BJ (cell line): ENCODE results near the gene PCDHAC2. TPM values are rescaled to one million over a fixed set of nuclear protein-coding genes. Genes with fewer than 3 reads are reported as not detected.

Experiments used
- CTCF ChIA-PET: fragments of 350-600 bp; formaldehyde crosslinking; extraction: SDS; loops from one replicate; lab custom pipeline; 2021; ENCODE audit warnings: antibody characterized with exemption, inconsistent platforms; lab: Yijun Ruan, JAX
- POLR2A ChIA-PET: fragments of 300-600 bp; sonication (Branson Sonifier 250); formaldehyde crosslinking; extraction: SDS; loops from one replicate; lab custom pipeline; 2021; ENCODE audit warnings: antibody characterized with exemption; lab: Charles Lee
- DNase-seq: peaks from one replicate; pipeline ENCODE4 v3.0.0-alpha.2; 2011; ENCODE audit warnings: low read depth
- H3K27me3 ChIP-seq: 2 replicates; pipeline ENCODE4 v1.6.0; 2011; ENCODE audit warnings: low read length; ENCODE audit not compliant: control insufficient read depth, insufficient read depth
- H3K36me3 ChIP-seq: 2 replicates; pipeline ENCODE4 v1.5.1; 2011; ENCODE audit warnings: low read length; ENCODE audit not compliant: control insufficient read depth, insufficient read depth
- H3K4me3 ChIP-seq: 2 replicates; pipeline ENCODE4 v1.5.1; 2011; ENCODE audit warnings: low read depth, mild to moderate bottlenecking, control low read depth, low read length
- polyA plus RNA-seq: library from polyadenylated mRNA; depleted of rRNA; stranded (reverse); fragments of >200 nt; gene quantifications from 2 replicates; pipeline ENCODE4 v1.2.3, GENCODE V29; 2011
- TF ChIP-seq, protein P1 (sequence below): IDR thresholded peaks from 2 replicates; pipeline ENCODE4 v1.5.1; 2011; ENCODE audit warnings: low read depth, mild to moderate bottlenecking, control low read depth, inconsistent platforms, low read length, moderate library complexity; ENCODE audit not compliant: insufficient read depth

PCDHAC2 gene
- polyA plus RNA-seq, 1 experiment: 0.06 TPM

DNA sequence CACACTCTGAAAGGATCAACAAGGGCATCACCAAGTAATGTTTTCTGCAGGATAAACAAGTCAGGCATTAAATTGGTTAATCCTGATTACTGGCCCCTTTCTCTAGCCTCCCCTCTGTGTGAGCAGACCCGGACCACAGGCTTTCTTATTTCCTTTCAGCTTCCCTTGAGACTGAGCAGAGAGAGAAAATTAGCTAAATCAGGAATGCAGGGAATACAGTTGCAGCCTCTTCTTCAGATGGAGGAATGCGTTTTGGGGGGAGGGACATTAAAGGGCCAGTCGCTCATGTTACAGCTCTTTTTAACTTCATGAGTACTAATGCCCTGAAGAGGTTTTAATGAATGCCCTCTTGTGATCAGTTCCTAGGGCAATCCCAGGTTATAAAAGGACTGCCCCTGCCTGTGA lies 19.8 kb downstream of the PCDHAC2 start:
- TF ChIP-seq, protein P1, sequence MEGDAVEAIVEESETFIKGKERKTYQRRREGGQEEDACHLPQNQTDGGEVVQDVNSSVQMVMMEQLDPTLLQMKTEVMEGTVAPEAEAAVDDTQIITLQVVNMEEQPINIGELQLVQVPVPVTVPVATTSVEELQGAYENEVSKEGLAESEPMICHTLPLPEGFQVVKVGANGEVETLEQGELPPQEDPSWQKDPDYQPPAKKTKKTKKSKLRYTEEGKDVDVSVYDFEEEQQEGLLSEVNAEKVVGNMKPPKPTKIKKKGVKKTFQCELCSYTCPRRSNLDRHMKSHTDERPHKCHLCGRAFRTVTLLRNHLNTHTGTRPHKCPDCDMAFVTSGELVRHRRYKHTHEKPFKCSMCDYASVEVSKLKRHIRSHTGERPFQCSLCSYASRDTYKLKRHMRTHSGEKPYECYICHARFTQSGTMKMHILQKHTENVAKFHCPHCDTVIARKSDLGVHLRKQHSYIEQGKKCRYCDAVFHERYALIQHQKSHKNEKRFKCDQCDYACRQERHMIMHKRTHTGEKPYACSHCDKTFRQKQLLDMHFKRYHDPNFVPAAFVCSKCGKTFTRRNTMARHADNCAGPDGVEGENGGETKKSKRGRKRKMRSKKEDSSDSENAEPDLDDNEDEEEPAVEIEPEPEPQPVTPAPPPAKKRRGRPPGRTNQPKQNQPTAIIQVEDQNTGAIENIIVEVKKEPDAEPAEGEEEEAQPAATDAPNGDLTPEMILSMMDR: no peak
- no peak for DNase-seq
- Histone ChIP-seq H3K4me3 (no peak overlapping the region), H3K36me3 (no peaks in the 10 kb centered on the region), H3K27me3 (no peaks in the 10 kb centered on the region)
- CTCF ChIA-PET: no interaction called here
- POLR2A ChIA-PET: no interaction called here

DNA sequence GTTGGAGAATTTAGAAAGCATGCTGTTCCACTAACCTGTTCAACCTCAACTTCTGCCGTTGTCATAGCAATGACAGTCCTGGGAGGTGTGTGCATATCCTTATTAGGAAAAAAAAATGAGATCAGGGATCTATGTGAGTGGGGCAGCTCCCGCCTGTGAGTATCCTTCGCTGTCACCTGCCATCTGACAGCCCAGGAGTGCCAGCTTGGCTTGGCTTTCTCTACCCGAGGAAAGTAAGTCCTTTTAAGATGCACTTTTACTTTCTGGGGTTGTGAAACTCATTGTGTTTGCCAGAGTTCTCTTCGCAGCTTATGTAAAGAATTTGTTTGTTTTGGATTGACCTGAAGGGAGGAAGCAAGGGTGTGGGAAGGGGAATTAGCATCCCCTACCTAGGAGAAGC lies 21.8 kb downstream of the PCDHAC2 start:
- H3K4me3 ChIP-seq: no peak overlapping the region
- POLR2A ChIA-PET: no interaction called here
- TF ChIP-seq, protein P1: no peak
- no peaks in the 10 kb centered on the region for H3K27me3 ChIP-seq
- CTCF ChIA-PET: no interaction called here
- no peaks in the 10 kb centered on the region for H3K36me3 ChIP-seq
- DNase-seq: no peak

- Histone ChIP-seq H3K4me3 (no peak overlapping the region), H3K36me3 (no peaks in the 10 kb centered on the region), H3K27me3 (no peaks in the 10 kb centered on the region)
- TF ChIP-seq, protein P1: no peak
- DNase-seq: no peak
- ChIA-PET POLR2A (no interaction called here), CTCF (no interaction called here)
Observed at GRCh38 chr5:140988608-140989007, 22.3 kb downstream of the PCDHAC2 start.

- no peak for DNase-seq
- CTCF ChIA-PET: no interaction called here
- TF ChIP-seq, protein P1: no peak
- no peaks in the 10 kb centered on the region for H3K27me3 ChIP-seq
- no peaks in the 10 kb centered on the region for H3K36me3 ChIP-seq
- POLR2A ChIA-PET: no interaction called here
- H3K4me3 ChIP-seq: no peak overlapping the region
Observed at GRCh38 chr5:140989254-140990020, 23.2 kb downstream of the PCDHAC2 start.

DNA sequence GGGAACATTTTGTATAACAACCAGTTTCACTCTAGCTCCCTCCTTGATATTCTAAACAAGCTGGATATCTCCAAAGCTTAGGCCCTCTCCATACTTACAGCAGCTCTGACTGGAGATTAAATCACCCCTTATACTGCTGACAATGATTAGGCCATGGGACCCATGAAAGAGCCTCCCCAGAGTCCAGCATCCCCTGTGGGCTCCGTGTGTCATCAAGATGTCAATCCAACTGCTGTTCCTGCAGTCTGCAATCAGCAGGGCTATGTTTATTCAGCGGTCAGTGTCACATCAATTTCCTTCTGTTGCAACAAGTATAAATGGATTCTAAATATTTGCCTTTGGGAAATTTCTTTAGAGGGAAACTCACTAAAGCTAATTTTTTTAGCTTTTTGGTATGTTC lies 26.6 kb downstream of the PCDHAC2 start:
- DNase-seq: no peak
- TF ChIP-seq, protein P1: no peak
- H3K4me3 ChIP-seq: no peak overlapping the region
- ChIA-PET POLR2A (no interaction called here), CTCF (no interaction called here)
- H3K27me3 ChIP-seq: no peaks in the 10 kb centered on the region
- no peaks in the 10 kb centered on the region for H3K36me3 ChIP-seq
